CD4-positive, alpha-beta T cell treated with Interleukin-6 for 4 hours (primary cell): ENCODE data around the gene CEACAM16.

ENCODE experiments used
- DNase-seq: peaks from one replicate; pipeline ENCODE4 v3.0.0-alpha.2; 2020; ENCODE audit warnings: mixed read lengths

Gene CEACAM16

GRCh38 chr19:44725684-44726083 is 26.7 kb downstream of the CEACAM16 start:
- no peak for DNase-seq

GRCh38 chr19:44726465-44726864 is 27.5 kb downstream of the CEACAM16 start:
- no peak for DNase-seq

GRCh38 chr19:44728178-44728577 is 29.2 kb downstream of the CEACAM16 start:
- no peak for DNase-seq

DNA sequence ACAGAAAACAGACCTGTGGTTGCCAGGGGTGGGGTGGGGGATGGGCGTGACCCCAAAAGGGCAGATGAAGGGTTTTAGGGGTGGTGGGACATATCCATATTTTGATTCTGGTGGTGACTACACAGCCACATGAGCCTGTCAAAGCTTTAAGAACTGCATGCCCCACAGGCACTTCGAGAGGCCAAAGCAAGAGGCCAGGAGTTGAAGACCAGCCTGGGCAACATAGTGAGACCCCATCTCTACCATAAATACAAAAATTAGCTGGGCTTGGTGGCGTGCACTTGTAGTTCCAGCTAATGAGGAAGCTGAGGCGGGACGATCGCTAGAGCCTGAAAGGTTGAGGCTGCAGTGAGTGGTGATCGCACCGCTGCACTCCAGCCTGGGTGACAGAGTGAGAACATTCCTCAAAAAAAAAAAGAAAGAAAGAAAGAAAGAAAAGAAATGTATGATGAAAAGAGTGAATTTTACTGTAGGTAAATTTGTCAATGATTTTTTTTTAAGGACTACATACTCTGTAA is 30.6 kb downstream of the CEACAM16 start:
- DNase-seq: no peak

- DNase-seq: no peak
Observed at GRCh38 chr19:44731081-44731480, 32.1 kb downstream of the CEACAM16 start.

DNA sequence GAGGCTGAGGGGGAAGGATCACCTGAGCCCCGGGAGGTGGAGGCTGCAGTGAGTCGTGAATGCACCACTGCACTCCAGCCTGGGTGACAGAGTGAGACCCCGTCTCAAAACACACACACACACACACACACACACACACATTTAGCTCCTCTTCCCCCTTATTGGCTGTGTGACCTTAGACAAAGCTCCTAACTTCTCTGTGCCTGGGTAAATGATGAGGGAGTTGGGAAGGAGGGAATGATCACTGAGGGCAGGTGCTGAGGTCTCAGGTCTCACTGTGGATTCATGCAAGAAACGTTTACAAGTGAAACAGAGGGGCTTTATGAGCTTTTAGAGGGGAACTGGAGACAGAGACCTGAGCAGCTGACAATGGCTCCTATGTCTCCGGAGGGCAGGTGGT is 32.7 kb downstream of the CEACAM16 start:
- DNase-seq: no peak

- DNase-seq: no peak
Observed at GRCh38 chr19:44732235-44733014, 33.5 kb downstream of the CEACAM16 start.

- DNase-seq: no peak
Observed at GRCh38 chr19:44734357-44734756, 35.4 kb downstream of the CEACAM16 start.

DNA sequence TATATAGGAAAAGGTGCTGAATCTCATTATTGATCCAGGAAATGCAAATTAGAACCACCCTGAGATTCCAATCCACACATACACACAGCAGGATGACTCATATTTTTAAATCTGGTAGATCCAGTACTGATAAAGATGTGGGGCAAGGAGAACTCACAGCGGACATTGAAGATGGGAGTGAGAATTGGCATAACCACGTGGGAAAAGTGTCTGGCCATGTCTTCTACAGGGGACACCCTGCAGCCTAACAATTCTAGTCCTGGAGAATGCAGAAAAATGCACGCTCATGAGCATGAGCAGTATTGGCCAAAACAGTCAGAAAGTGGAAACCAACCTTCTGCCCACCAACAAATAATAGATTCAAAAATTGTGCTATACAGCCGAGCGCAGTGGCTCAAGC is 36.1 kb downstream of the CEACAM16 start:
- DNase-seq: no peak

DNA sequence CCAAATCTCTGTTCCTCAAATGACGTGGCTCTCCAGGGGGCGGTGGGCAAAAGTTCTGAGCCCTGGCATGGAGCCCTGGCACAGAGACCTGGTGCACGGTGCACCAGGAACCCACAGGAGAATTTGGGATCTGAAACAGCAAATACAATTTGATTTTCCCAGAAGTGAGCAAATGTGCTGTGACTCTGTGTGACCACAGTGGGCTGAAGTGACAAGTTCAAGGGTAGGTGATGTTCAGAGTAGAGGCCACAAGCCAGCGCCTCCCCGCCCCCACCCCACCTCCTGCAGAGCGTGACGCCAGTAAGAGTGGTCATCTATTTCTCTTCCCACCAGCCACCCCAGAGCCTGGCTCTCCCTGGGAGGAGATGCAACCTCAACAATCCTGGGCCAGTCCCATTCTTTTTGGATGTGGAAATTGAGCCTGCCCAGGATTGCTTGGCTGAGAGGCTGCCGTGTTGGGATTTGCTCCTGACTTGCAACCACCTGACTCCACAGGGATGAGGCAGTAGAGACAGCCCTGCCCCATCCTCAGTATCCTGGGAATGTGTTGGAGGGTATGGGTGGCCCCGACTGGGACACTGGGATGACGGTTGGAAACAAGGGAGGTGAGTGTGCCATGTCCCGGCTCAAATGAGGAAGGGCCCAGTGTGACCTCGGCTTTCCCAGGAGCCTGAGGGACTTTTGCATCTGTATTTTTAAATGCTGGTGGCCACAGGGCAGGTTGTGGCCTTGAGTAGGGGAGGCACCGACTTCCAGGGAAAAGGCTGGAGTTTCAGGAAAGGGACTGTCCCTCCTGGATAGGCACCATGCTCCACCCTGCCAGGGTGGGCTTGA is 38.5 kb downstream of the CEACAM16 start:
- DNase-seq: no peak

GRCh38 chr19:44738136-44738535 is 39.2 kb downstream of the CEACAM16 start:
- no peak for DNase-seq

DNA sequence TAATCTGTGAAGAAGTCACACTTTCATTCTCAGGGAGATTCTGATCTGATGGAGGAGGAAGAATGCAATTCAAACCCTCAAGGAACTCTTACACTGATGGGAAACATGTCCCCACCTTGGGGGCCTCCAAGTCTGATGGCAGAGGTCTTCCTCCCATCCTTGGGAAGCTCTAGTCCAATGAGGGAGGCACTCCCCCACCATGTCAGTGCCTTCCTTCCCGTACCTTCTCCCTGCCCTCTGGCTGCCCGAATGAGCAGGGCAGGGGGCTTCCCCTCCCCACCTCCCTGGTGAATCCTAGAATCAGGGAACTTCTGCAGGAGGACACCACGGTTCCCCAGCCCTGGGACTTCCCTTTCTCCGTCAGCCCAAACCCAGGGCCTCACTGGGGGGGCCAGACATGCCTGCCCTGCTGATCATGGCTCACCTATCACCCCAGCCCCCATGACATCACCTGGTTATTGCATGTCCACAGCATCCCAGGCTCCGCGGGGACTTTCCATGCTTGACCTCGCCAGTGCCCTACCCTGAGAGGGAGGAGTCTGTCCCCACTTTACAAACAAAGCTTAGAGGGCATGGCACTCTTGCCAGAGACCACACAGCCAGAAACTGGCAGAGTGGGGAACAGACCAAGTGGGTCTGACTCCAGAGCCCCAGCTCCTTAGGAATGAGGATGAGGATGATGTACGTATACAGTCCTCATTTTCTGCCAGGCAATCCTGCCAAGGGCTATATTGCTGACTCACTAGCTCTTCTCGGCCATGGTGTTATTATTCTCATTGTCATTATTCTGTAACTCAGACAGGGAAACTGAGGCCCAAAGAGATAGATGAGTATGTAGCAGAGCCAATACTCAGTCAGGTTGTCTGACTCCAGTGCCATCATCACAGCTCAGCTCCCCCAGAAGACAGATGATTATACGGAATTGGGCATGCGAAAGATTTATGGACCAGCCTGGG is 39.9 kb downstream of the CEACAM16 start:
- DNase-seq: no peak

DNA sequence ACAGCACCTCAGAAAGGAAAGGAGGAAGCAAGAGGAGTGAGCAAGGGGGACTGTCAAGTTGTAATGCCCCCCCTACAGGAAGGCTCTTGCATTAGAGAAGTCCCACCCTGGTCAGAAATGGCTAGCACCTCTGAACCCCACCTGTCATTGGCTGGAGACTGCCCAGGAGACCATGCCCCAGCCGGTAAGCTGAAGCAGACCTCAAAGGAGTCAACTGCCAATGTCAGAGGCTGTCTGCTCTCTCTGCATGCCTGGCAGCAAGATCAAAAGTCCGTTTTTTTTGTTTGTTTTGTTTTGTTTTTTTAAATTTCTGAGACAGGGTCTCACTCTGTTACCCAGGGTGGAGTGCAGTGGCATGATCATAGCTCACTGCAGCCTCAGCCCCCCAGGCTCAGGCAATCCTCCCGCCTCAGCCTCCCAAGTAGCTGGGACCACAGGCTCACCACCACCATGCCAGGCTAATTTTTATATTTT is 41.4 kb downstream of the CEACAM16 start:
- no peak for DNase-seq

DNA sequence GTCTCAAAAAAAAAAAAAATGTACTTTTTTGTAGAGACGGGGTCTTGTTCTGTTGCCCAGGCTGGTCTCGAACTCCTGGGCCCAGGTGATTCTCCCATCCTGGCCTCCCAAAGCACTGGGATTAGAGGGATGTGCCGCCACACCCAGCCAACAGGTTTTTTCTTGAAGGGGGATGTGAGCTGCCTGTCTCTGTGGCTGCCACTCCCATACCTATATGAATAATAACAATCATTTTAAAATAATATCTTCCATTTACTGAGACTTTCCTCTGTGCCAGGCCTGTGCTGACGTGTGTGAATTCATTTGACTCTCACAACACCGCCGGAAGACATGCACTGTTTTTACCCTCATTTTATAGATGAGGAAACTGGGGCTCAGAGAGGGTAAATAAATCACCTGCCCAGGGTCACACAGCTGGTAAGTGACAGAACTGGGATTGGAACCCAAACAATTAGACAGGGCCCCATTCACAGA is 42.3 kb downstream of the CEACAM16 start:
- DNase-seq: no peak

- DNase-seq: peak; percentile 39
Observed at GRCh38 chr19:44741841-44742329, 42.9 kb downstream of the CEACAM16 start.

DNA sequence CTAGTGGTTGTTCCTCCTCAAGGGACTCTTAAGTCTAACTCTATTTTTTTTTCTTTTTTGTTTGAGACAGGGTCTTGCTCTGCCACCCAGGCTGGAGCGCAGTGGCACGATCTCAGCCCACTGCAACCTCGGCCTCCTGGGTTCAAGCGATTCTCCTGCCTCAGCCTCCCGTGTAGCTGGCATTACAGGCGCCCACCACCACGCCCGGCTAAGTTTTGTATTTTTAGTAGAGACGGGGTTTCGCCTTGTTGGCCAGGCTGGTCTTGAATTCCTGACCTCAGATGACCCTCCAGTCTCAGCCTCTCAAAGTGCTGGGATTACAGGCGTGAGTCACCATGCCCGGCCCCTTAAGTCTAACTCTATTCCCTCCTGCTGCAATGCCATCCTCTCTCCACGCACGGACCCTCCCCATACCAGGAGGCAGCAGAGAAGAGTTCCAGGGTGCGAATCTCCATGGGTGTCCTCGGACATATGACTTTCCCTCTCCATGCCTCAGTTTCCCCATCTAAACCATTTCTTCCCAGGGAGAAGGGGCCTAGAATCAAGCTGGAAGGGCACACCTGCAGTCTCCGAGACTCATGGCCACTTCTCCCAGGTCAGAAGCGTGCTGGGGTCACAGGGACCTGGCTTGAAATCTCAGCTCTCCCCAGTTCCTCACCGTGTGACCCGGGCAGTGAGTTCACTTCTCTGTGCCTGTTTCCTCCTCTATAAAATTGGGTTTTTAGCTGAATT is 43.5 kb downstream of the CEACAM16 start:
- DNase-seq: no peak

DNA sequence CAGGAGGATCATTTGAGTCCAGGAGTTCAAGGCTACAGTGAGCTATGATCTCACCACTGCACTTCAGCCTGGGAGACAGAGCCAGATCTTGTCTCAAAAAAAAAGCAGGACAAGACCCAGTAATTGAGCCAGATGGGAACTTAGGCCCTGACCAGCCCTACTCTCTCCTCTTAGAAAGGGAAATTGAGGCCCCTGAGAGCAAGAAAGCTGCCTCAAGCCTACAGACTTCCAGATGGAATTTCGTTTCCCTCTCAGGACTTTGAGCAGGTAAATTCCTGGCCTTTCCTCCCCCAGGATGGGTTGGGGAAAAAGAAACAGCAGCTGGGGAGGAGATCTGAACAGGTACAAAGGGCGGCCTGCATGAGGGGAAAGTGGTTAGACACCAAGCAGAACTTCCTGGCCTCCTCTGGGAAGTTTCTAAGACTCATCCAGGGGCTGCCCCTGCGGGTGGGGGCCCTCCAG is 46.0 kb downstream of the CEACAM16 start:
- DNase-seq: no peak

DNA sequence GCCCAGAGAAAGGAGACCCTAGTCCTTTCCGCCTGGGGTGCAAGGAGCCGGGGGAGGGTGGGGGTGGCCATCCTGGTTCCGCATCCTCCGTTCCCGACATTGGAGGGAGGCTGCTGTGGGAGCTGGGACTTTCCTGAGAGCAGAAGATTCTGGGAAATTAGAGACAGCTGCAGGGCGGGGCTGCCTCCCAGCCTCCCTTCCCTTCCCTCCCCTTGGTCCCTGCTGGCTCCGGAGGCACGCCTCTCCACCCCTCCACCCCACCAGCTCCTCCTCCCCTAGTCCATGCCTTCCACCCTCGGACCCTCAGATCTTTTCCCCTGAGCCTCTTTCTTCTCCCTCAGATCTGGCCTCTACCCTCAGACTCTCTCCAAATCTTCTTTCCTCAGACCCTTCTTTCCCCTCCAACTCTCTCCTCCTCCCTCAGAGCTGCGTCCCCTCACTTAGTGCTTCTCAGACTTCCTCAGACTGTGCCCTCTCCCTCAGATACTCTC is 46.4 kb downstream of the CEACAM16 start:
- DNase-seq: no peak

GRCh38 chr19:44745887-44746600 is 47.1 kb downstream of the CEACAM16 start:
- no peak for DNase-seq

- DNase-seq: no peak
Observed at GRCh38 chr19:44746616-44746945, 47.6 kb downstream of the CEACAM16 start.
